NCI-H69 (cell line): ENCODE data around the gene LIX1L.

Experiments used
- DNase-seq: peaks from one replicate; lab custom pipeline; 2025; lab: John Stamatoyannopoulos, UW

LIX1L gene

GRCh38 chr1:145893306-145894055 lies 64.3 kb downstream of the LIX1L start:
- no peak for DNase-seq

- DNase-seq, result peak; percentile 84
These were observed 65.2 kb downstream of the LIX1L start for GRCh38 chr1:145892486-145893087.

- peak; percentile 100 for DNase-seq
These were observed 66.0 kb downstream of the LIX1L start for GRCh38 chr1:145891587-145892485.

GRCh38 chr1:145891143-145891542 lies 66.7 kb downstream of the LIX1L start:
- peak; percentile 90 for DNase-seq

- peak; percentile 92 for DNase-seq
These were observed 68.1 kb downstream of the LIX1L start for GRCh38 chr1:145889722-145890121.

- DNase-seq, result no peak
These were observed 70.2 kb downstream of the LIX1L start for GRCh38 chr1:145887631-145888030.

- DNase-seq, result no peak
These were observed 71.0 kb downstream of the LIX1L start for GRCh38 chr1:145886816-145887215.

- DNase-seq, result peak; percentile 48
These were observed 71.4 kb downstream of the LIX1L start for GRCh38 chr1:145886390-145886789.

GRCh38 chr1:145885738-145886287 lies 72.0 kb downstream of the LIX1L start, which contains the start of gene ANKRD35:
Gene ANKRD35 (minus strand): TSS chr1:145885866. CDS start chr1:145885758, 108 bp downstream.
- DNase-seq, result peak; percentile 93

GRCh38 chr1:145884675-145885074 lies 73.1 kb downstream of the LIX1L start:
- DNase-seq, result peak; percentile 35
